ENCODE measurements around the gene EGFL7.
A peak's percentile ranks its signal among the peaks of the same experiment; 100 is the strongest.
"Not testable (repeated sequence)": the region's sequence is repeated elsewhere in the genome, so short reads cannot be mapped to it uniquely, and the experiment has no call there.

The EGFL7 gene

GRCh38 chr9:136629001-136629878 lies 33.5 kb upstream of the EGFL7 start:
- CTCF ChIA-PET = interaction anchor here (0.8 to 8.5 kb wide), 8 partner anchors 15 to 284 kb away, joined by 3 to 247 read pairs (median 4); no protein-coding TSS in a partner anchor
- no peak for TF ChIP-seq CTCF (IDR thresholded peaks at IDR 0.05; ENCODE audit: control extremely low read depth, extremely low read depth, low read depth, missing control alignments)
- POLR2A ChIA-PET = interaction anchor here (0.7 kb wide), 1 partner anchor 99 kb away, joined by 3 read pairs; no protein-coding TSS in a partner anchor
- DNase-seq (ENCODE audit: extremely low spot score) = no peak

GRCh38 chr9:136629879-136630661 lies 32.6 kb upstream of the EGFL7 start:
- ChIA-PET POLR2A (no interaction called here), CTCF (interaction anchor here (0.8 to 8.5 kb wide), 9 partner anchors 14 to 285 kb away, joined by 3 to 247 read pairs (median 4); no protein-coding TSS in a partner anchor)
- TF ChIP-seq CTCF (IDR thresholded peaks at IDR 0.05; ENCODE audit: control extremely low read depth, extremely low read depth, low read depth, missing control alignments) = peak; percentile 89
- DNase-seq (ENCODE audit: extremely low spot score) = peak; percentile 81

- POLR2A ChIA-PET = no interaction called here
- no peak for DNase-seq (ENCODE audit: extremely low spot score)
Observed at GRCh38 chr9:136630662-136630992, 32.1 kb upstream of the EGFL7 start.

DNA sequence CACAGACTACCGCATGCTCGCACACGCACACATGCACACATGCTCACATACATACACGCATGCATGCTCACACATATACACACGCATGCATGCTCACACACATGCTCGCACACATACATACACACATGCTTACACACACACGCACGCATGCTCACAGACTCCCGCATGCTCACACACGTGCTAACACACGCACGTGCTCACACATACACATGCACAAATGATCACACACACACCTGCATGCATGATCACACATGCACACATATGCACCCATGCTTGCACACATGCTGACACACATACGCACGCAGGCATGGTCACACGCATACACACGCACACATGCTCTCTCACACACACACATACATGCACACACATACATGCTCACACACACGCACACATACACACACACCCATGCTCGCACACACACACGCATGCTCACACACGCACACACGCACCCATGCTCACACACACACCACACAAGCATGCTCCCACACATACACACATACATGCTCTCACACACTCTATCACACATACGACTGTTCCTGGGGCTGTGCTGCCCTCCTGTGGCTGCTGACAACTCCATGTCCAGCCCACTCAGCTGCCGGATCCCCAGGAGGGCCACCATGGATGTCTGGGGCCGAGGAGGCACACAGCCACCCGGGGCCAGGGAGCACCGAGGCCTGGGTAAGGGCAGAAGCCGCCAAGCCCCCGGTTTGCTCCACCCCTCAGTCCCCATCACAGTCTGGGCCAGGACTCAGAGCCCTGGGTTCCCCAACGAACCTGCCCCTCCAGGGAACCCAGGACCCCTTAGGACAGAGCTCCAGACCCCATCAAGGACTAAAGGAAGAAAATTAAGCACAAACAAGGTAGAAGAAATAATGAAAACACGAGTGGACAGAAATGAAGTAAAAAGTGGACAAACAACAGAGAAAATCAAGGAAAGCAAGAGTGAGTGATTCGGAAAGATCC lies 31.4 kb upstream of the EGFL7 start:
- peak; percentile 85 for TF ChIP-seq CTCF (IDR thresholded peaks at IDR 0.05; ENCODE audit: control extremely low read depth, extremely low read depth, low read depth, missing control alignments)
- CTCF ChIA-PET = interaction anchor here (0.8 to 1.4 kb wide), 16 partner anchors 9 to 153 kb away, joined by 3 to 88 read pairs (median 3); no protein-coding TSS in a partner anchor
- POLR2A ChIA-PET = no interaction called here
- peak; percentile 79 for DNase-seq (ENCODE audit: extremely low spot score)

More at GRCh38 chr9:136630662-136630992, 32.1 kb upstream of the EGFL7 start:
- no peak for TF ChIP-seq CTCF (IDR thresholded peaks at IDR 0.05; ENCODE audit: control extremely low read depth, extremely low read depth, low read depth, missing control alignments)
- CTCF ChIA-PET = interaction anchor here (0.9 to 8.5 kb wide), 3 partner anchors 13 to 143 kb away, joined by 3 to 247 read pairs (median 9); no protein-coding TSS in a partner anchor

DNA sequence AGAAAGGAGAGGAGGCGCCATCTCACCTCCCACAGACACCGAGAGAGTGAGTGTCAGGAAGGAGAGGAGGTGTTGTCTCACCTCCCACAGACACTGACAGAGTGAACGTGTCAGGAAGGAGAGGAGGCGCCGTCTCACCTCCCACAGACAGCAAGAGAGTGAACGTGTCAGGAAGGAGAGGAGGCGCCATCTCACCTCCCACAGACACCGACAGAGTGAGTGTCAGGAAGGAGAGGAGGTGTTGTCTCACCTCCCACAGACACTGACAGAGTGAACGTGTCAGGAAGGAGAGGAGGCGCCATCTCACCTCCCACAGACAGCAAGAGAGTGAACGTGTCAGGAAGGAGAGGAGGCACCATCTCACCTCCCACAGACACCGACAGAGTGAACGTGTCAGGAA lies 30.6 kb upstream of the EGFL7 start:
- CTCF ChIA-PET = interaction anchor here (0.8 to 1.4 kb wide), 16 partner anchors 8 to 154 kb away, joined by 3 to 88 read pairs (median 3); no protein-coding TSS in a partner anchor
- POLR2A ChIA-PET = not testable (repeated sequence)

GRCh38 chr9:136632491-136633106 lies 30.1 kb upstream of the EGFL7 start:
- POLR2A ChIA-PET; DNase-seq (ENCODE audit: extremely low spot score): not testable (repeated sequence)
- CTCF ChIA-PET = interaction anchor here (0.8 to 3.3 kb wide), 5 partner anchors 26 to 146 kb away, joined by 3 to 88 read pairs (median 6); no protein-coding TSS in a partner anchor

More for the DNA sequence above, 30.6 kb upstream of the EGFL7 start:
- not testable (repeated sequence) for DNase-seq (ENCODE audit: extremely low spot score)

Data from GM10248 (cell line).